ENCODE results near the gene NEK7.
"Not testable (repeated sequence)": the region's sequence is repeated elsewhere in the genome, so short reads cannot be mapped to it uniquely, and the experiment has no call there.

The NEK7 gene

DNA sequence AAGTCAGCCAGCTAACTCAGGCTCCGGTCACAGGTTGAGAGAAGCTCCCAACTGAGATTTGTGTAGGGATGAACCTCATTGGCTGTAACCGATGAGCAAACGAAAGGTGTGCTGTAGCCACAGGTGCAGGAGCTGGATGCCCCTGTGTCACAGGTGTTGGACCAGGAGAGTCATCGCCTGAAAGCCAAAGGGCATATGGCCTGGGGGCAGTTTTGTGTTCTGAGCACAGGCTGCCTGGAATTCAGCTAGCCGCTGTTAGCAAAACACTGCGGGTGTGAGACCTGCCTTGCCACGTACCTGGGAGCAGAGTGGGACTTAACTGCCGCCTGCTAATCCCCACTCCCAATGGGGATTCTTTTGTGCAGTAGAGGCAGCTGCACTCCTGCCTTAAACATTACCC is 55.3 kb downstream of the NEK7 start:
- no peak for DNase-seq

DNA sequence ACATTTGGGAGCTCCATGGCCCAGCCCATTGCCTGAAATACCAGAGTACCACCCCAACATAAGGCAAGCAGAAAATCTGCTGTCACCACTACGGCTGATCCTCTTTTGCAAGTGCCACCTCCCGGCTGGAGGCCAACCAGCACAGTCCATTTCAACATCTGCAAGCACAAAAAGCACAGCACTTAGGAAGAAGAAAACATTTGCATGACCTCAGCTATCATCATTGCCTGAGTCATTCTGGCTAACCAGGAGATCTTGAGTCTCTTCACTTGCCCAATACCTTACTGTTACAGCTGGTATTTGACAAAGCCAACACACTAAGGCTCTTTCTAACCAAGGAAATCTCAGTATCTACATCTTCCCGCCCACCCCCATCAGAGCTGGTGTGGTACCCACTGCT is 55.9 kb downstream of the NEK7 start:
- no peak for DNase-seq

GRCh38 chr1:198214924-198215323 is 58.1 kb downstream of the NEK7 start:
- DNase-seq: no peak

- DNase-seq: no peak
These were observed 63.6 kb downstream of the NEK7 start for GRCh38 chr1:198220428-198220827.

- DNase-seq: not testable (repeated sequence)
These were observed 70.2 kb downstream of the NEK7 start for GRCh38 chr1:198227010-198227409.

DNA sequence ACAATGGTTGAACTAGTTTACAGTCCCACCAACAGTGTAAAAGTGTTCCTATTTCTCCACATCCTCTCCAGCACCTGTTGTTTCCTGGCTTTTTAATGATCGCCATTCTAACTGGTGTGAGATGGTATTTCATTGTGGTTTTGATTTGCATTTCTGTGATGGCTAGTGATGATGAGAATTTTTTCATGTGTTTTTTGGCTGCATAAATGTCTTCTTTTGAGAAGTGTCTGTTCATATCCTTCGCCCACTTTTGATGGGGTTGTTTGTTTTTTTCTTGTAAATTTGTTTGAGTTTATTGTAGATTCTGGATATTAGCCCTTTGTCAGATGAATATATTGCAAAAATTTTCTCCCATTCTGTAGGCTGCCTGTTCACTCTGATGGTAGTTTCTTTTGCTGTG is 70.7 kb downstream of the NEK7 start:
- DNase-seq: not testable (repeated sequence)

DNA sequence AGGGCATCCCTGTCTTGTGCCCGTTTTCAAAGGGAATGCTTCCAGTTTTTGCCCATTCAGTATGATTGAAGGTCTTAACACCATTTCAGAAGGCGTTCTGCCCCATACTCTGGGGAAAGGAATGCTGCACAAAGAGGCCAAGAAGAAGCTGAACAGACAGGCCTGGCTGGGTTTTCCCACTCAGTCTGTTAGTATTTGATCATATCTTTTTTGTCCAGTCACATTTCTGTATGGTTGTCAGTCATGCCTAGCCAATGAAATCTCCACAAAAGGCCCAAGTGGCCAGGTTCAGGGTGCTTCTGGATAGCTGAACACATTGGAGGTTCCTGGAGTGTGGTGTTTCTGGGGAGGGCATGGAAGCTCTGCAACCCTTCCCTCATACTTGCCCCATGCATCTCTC is 72.1 kb downstream of the NEK7 start:
- no peak for DNase-seq

DNA sequence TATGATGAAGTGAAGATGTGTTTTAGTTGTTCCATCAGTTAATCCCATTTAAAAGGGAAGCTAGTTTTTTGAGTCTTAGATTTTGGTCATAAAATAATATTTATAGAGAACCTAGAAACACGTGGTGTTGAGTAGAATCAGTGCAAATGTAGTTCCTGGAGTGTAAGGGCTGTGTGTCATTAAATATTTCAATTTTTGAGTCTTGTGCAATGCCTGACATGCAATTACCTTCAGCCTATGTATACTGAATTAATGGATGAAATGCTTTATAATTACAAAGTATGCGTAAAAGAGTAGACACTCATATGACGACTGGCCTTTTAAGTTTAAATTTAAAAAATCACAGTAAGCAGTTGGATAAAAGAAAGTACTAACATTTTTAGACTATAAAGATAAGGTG is 75.0 kb downstream of the NEK7 start:
- DNase-seq: no peak

- no peak for DNase-seq
These were observed 75.6 kb downstream of the NEK7 start for GRCh38 chr1:198232378-198232777.

DNA sequence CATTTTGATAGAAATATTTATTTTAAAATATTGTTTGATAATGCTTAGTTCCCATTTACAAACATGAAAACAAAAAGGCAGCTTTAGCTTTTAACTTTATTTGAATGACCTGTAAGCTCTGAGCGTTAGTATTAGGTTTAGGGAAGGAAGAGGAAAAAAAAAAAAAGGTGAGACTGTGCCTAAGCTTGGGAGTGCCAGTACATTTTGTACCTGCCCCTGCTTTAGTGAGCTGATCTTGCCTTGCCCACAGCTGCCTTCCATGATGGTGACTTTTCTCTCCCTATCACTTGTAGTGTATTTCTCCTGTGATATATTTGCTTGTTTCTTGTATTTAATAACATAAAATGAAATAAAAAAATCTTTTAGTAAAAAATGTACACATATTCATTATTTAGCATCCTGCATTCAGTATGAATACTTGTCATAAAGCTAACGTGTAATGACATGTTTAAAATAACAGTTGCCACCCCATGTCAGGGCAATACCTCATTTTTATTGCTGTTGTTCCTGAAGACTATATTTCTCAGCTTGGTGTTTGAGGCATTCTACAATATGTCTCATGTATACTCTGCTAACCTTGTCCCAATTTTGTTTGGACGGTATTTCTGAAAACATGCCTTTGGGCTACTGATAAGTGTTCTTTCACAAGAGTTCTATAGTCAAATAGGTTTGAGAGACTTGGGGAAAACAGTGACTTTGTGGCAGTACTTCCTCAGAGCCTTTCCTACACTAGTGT is 76.3 kb downstream of the NEK7 start:
- DNase-seq: no peak

- peak; percentile 32 for DNase-seq
These were observed 77.9 kb downstream of the NEK7 start for GRCh38 chr1:198234520-198235251.

DNA sequence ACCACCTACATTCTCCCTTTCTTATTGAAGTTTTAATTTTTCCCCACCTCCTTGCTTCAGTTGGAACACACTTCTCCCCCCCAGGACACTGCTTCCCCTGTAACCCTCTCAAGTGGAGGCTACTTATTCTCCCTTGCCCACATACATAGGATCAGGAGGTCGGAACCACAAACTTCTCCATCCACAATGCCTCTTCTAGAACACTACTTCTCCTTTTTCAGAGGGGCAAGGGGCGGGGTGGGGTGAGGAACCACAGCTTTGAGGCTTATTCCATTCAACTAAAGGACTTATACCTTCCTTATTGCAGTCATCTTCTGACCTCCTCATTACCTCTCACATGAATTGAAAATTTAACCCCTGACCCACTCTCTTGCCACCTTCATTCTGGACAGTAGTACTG is 81.3 kb downstream of the NEK7 start:
- DNase-seq: no peak

DNA sequence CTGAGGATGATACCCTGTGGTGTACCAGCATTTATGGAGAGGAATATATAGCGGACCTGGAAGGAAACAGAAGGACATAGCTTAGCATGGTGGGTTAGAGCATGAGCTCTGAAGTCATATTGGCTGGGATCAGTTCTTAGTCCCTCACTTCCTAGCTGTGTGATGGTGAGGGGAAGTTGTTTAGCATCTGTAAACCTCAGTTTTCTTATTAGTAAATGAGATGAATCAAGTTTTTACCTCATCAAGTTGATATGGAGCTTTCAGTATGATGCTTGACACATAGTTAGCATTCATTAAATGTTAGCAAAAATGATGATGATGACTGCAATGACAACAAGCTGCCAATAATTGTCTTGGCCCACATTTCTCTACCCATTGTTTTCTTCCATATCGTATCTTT is 84.8 kb downstream of the NEK7 start:
- DNase-seq: no peak

DNA sequence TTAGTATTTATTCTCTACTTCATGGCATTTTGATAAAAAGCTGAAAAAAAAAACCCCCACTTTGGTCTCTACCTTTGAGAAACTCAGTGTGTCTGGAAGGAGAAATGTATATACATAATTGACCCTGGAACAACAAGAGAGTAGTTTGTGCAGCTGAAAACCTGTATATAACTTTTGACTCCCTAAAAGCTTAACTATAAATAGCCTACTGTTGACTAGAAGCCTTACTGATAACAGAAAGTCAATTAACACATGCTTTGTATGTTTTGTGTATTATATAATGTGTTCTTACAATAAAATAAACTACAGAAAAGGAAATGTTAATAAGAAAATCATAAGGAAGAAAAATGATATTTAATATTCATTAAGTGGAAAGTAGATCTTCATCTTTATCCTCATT is 88.0 kb downstream of the NEK7 start:
- DNase-seq: no peak

GRCh38 chr1:198245379-198245778 is 88.6 kb downstream of the NEK7 start:
- DNase-seq: no peak

DNA sequence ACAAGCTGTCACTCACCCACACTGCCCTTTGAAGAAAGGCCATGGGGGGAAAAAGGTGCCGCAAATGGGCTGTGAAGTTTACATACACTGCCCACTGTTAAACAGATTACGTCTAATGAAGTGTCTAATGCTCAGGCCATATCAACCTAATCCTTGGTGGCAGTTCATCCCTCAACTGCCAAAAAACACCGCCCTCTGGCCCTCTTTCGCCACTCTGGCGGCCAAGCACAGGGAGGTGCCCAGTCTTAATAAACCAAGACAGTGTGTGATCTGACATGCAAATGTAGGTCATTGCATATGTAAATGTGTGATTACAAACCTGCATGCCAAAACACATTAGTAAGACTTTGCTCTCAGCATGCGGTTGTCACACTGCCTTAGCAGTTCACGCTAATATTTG is 89.5 kb downstream of the NEK7 start:
- DNase-seq: no peak

- DNase-seq: no peak
These were observed 96.5 kb downstream of the NEK7 start for GRCh38 chr1:198253259-198253658.

- DNase-seq: no peak
These were observed 96.9 kb downstream of the NEK7 start for GRCh38 chr1:198253668-198254067.

DNA sequence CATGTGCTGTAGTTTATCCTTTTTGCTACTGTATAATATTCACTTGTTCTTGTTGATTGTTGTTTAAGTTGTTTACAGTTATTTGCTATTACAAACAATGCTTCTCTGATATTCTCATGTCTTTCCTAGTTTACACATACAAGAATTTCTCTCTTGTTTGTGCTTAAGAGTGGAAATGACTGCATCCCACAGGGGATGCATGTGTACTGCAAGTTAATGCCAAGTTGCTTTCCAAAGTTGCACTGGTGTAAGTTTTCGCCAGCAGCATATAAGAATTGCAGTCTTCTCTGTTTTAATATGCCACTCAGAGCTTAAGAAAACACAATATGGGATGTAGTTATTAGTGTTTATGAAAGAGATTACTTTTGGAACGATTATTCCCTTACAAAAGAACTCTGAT is 97.7 kb downstream of the NEK7 start:
- no peak for DNase-seq

DNA sequence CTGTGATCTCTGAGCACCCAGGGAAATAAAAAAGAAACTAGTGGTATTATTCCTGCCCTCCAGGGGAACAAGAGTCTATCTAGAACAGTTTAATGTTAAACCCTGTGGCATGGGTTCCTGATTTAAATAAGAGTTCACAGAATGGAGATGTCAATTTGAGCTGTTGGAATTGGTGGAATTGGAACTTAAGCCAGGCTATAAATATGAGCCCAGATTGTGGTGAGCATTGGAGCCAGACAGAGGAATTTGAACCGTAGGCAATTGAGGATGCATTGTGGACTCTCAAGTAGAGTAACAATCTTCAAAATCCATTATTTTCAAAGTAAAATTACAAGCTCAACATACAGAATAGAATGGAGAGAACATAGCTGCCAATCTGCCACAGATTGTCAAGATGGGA is 98.2 kb downstream of the NEK7 start:
- no peak for DNase-seq

- DNase-seq: no peak
These were observed 99.0 kb downstream of the NEK7 start for GRCh38 chr1:198255784-198256183.

- DNase-seq: no peak
These were observed 101.7 kb downstream of the NEK7 start for GRCh38 chr1:198258491-198258890.

- no peak for DNase-seq
These were observed 102.7 kb downstream of the NEK7 start for GRCh38 chr1:198259333-198260074.

GRCh38 chr1:198261886-198262285 is 105.1 kb downstream of the NEK7 start:
- DNase-seq: no peak

All from NCI-H2171 treated with DMSO at 0.1 percent for 48 hours (cell line).